Gastroesophageal sphincter (tissue), 4 donors: Measurements from ENCODE around the gene YWHAE. TPM values are rescaled to one million over a fixed set of nuclear protein-coding genes. Genes with fewer than 3 reads are reported as not detected.
"Not testable (repeated sequence)": the region's sequence is repeated elsewhere in the genome, so short reads cannot be mapped to it uniquely, and the experiment has no call there.

ENCODE experiments used
- ATAC-seq: fragments of 150-250 bp; one replicate; pipeline ENCODE4 v1.9.1; 2016; ENCODE audit warnings: mild to moderate bottlenecking, moderate library complexity
- H3K27ac ChIP-seq, 4 donors: fragments of 200-600 bp; sonication (generic) in 3 of 4; 1 replicate in 3 of 4; 2 replicates in 1 of 4; pipeline ENCODE4 v1.5.1; 2016 to 2019
- H3K27me3 ChIP-seq: fragments of 200-600 bp; sonication (generic); one replicate; pipeline ENCODE4 v1.5.1; 2019
- H3K36me3 ChIP-seq, 2 donors: fragments of 200-600 bp; sonication (generic); one replicate each; pipeline ENCODE4 v1.5.1; 2019; ENCODE audit warnings: control low read depth in 1 of 2
- H3K4me1 ChIP-seq, 3 donors: fragments of 200-600 bp; sonication (generic); 1 replicate in 2 of 3; 2 replicates in 1 of 3; pipeline ENCODE4 v1.5.1; 2016 to 2019; ENCODE audit warnings: control low read depth in 2 of 3
- H3K4me3 ChIP-seq, 2 donors: fragments of 200-600 bp; sonication (generic); one replicate each; pipeline ENCODE4 v1.5.1; 2019; ENCODE audit warnings: mild to moderate bottlenecking in 1 of 2, moderate library complexity in 1 of 2
- H3K9me3 ChIP-seq, 3 donors: fragments of 200-600 bp; sonication (generic); one replicate each; pipeline ENCODE4 v1.5.1; 2017 to 2019; ENCODE audit warnings: control low read depth in 2 of 3
- EP300 ChIP-seq: sonication (generic); formaldehyde crosslinking; IDR thresholded peaks from one replicate; pipeline ENCODE4 v1.6.1; 2017; ENCODE audit warnings: antibody characterized with exemption, mild to moderate bottlenecking
- POLR2A ChIP-seq, 2 donors: fragments of 450-650 bp; IDR thresholded peaks; one replicate each; pipeline ENCODE4 v1.6.1; 2017; ENCODE audit warnings: antibody characterized with exemption in 2 of 2, mild to moderate bottlenecking in 2 of 2, moderate library complexity in 1 of 2
- POLR2AphosphoS5 ChIP-seq: sonication (generic); formaldehyde crosslinking; IDR thresholded peaks from one replicate; pipeline ENCODE4 v1.6.1; 2017; ENCODE audit warnings: antibody characterized with exemption
- WGBS, 2 donors: methylation state at CpG; one replicate each; pipeline ENCODE4 v1.1.5; 2018; ENCODE audit warnings: low coverage in 1 of 2; 5-methylcytosine and 5-hydroxymethylcytosine counted together
- total RNA-seq, 4 donors: library from RNA; depleted of rRNA; stranded (reverse); fragments of >200 nt; gene quantifications; one replicate each; pipeline ENCODE4 v1.1.0, GENCODE V29; 2016
- TF ChIP-seq, protein P1 (sequence below), 4 experiments: fragments of 200-600 bp in 2 of 4; fragments of 450-650 bp in 2 of 4; sonication (generic) in 1 of 4; IDR thresholded peaks; one replicate each; pipeline ENCODE4 v1.5.1; 2017 to 2019; ENCODE audit warnings: antibody characterized with exemption in 4 of 4, mild to moderate bottlenecking in 2 of 4, moderate library complexity in 2 of 4

The YWHAE gene
- 100 to 1,000 TPM; 359 to 456 (median 398) TPM for total RNA-seq

DNA sequence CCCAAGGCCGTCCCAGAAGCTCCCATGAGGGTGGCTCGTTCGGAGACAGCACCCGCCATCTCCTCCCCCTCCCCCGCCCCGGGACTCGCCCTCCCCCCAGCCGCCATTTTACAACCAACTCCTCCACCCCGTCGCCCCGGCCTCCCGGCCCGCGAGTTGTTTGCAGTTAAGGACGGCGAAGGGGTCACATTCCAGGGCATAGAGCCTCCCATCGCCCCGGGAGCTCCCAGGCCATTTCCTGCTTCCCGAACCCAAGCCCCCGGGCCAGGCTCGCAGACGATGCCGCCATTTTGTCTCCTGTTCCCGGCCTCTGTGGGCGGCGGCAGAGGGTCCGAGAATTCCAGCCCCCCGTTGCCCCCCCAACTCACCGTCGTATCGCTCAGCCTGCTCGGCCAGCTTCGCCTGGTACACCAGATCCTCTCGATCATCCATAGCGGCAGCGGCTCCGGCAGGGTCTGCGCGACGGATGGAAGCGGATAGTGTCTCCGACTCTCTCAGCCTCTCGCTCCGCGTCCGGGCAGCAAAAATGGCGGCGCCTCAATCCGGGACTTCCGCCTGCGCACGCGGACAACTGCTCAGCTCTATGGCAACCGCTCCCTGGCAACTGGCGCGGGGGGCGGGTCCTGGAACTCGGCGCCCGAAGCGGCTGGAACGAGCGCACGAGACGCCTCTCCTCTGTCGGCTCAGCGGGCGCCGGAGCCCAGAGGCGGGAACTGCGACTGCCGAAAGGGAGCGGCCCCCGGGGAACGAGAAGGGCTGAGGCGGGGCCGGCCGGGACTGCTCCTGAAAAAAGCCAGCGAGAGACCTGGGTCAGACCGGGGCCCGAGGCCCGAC lies at the start of gene YWHAE:
Gene YWHAE, minus strand, starts transcription at position 544 of the 834 bp plus-strand sequence. Its CDS starts 112 bp downstream, at position 432.
- H3K4me3 ChIP-seq, result peak within 1 kb of the TSS; percentile 80 to 83
- no peaks in the 10 kb centered on the region for H3K27me3 ChIP-seq
- TF ChIP-seq EP300, result no peak
- TF ChIP-seq, protein P1, sequence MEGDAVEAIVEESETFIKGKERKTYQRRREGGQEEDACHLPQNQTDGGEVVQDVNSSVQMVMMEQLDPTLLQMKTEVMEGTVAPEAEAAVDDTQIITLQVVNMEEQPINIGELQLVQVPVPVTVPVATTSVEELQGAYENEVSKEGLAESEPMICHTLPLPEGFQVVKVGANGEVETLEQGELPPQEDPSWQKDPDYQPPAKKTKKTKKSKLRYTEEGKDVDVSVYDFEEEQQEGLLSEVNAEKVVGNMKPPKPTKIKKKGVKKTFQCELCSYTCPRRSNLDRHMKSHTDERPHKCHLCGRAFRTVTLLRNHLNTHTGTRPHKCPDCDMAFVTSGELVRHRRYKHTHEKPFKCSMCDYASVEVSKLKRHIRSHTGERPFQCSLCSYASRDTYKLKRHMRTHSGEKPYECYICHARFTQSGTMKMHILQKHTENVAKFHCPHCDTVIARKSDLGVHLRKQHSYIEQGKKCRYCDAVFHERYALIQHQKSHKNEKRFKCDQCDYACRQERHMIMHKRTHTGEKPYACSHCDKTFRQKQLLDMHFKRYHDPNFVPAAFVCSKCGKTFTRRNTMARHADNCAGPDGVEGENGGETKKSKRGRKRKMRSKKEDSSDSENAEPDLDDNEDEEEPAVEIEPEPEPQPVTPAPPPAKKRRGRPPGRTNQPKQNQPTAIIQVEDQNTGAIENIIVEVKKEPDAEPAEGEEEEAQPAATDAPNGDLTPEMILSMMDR (IDR thresholded peaks at IDR 0.05), result peak in 3 of 4 experiments; percentile 17 to 21 (median 18)
- TF ChIP-seq POLR2AphosphoS5, result peak; percentile 92
- peak; percentile 76 to 82 for TF ChIP-seq POLR2A (IDR thresholded peaks at IDR 0.05)
- 0 to 3% methylated on average over 14 to 17 of the region's 82 CpGs for WGBS, 2 donors
- peak; percentile 99 for ATAC-seq
- H3K9me3 ChIP-seq, result no peaks in the 10 kb centered on the region
- peak within 1 kb of the TSS; percentile 85 to 100 (median 96) for H3K27ac ChIP-seq
- no peaks in the 10 kb centered on the region for H3K36me3 ChIP-seq
- H3K4me1 ChIP-seq, result peaks cover 0 to 48% (median 14%) of the 10 kb centered on the region in 3 donors

DNA sequence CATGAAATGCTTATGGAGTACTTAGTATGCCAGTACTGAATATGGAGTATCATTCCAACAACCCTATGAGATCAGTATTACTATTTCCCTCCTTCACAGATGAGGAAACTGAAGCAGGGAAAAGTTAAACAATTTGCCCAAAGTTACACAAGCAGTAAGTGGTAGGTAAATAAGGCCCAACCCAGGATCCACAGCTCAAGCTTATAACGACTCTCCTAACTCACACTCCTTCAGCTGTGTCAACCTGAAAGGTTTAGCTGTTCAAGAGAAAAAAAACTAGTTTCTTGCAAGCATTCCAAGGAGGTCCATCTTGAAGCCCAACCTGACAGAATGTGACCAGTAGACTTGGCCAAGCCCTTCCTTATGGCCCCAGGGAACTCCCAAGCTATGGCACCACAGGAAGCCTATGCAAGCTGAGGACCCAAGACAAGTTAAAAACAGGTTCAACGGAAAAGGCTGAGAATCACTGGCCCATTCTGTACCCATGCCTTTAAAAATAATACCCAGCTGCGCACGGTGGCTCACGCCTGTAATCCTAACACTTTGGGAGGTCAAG lies 49.5 kb upstream of the YWHAE start:
- WGBS, 2 donors, result 50 to 74% methylated on average over 1 to 5 of the region's 5 CpGs
- TF ChIP-seq EP300, result no peak
- TF ChIP-seq POLR2A (IDR thresholded peaks at IDR 0.05), result no peak
- TF ChIP-seq, protein P1 (IDR thresholded peaks at IDR 0.05), result no peak
- TF ChIP-seq POLR2AphosphoS5, result no peak
- Histone ChIP-seq H3K4me1 (peaks cover 0 to 96% (median 15%) of the 10 kb centered on the region in 3 donors), H3K27ac (no peak overlapping the region), H3K9me3 (no peaks in the 10 kb centered on the region), H3K27me3 (no peaks in the 10 kb centered on the region), H3K36me3 (peaks cover 0 to 10% of the 10 kb centered on the region in 2 donors), H3K4me3 (no peak overlapping the region)
- ATAC-seq, result no peak

DNA sequence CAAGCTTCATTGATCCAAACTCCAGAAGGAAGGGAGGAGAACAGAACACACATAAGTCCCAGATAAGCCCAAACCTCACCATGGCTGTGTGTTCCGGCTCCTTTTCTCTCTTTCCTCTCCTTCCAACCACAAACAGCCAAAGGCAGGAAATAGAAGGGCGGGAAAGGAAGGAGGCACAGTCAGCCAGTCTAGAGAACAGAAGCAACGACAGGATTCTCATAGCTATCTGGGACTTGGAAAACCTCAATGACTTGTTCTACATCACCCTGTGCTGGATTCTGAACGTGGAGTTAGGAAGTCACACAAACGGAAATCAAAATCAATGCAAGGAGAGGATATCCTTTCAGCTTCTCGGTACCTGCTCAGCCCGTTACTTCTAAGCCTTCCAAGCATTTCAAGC lies 47.0 kb upstream of the YWHAE start:
- peaks cover 0 to 72% (median 4%) of the 10 kb centered on the region in 3 donors for H3K4me1 ChIP-seq
- peak overlapping the region in 3 of 4 donors; percentile 10 to 48 (median 29) for H3K27ac ChIP-seq
- H3K36me3 ChIP-seq, result peaks cover 0 to 3% of the 10 kb centered on the region in 2 donors
- 55 to 70% methylated on average over 6 of the region's 7 CpGs for WGBS, 2 donors
- no peaks in the 10 kb centered on the region for H3K27me3 ChIP-seq
- TF ChIP-seq EP300 (no peak), POLR2AphosphoS5 (no peak), POLR2A (IDR thresholded peaks at IDR 0.05) (no peak)
- TF ChIP-seq, protein P1 (IDR thresholded peaks at IDR 0.05), result no peak
- no peaks in the 10 kb centered on the region for H3K9me3 ChIP-seq
- no peak overlapping the region for H3K4me3 ChIP-seq
- ATAC-seq, result peak; percentile 34

DNA sequence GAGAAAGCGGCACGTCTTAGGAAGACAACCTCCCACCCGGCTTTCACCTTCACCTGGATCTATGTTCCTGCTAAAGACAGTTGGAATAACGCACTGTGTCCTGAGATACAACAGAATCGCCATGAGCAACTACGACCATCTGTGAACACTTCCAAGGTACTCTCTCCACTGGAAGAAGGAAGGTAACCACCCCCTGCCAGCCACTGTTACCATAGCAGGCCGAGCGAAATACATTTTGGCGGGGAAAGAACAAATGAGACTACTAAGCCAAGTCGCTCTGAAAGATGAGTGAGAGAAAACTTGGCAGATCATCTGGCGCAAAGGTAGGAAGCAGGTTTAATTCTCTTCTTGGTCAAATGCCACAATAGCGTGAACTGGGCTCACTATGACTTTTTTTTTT lies 46.2 kb upstream of the YWHAE start:
- Histone ChIP-seq H3K27ac (no peak overlapping the region), H3K4me1 (peaks cover 0 to 64% (median 4%) of the 10 kb centered on the region in 3 donors), H3K27me3 (no peaks in the 10 kb centered on the region), H3K4me3 (no peak overlapping the region), H3K9me3 (no peaks in the 10 kb centered on the region), H3K36me3 (no peaks in the 10 kb centered on the region)
- ATAC-seq, result no peak
- TF ChIP-seq, protein P1 (IDR thresholded peaks at IDR 0.05), result no peak
- TF ChIP-seq POLR2AphosphoS5, result no peak
- TF ChIP-seq POLR2A (IDR thresholded peaks at IDR 0.05), result no peak
- TF ChIP-seq EP300, result no peak
- 86 to 90% methylated on average over 8 to 12 of the region's 12 CpGs for WGBS, 2 donors

DNA sequence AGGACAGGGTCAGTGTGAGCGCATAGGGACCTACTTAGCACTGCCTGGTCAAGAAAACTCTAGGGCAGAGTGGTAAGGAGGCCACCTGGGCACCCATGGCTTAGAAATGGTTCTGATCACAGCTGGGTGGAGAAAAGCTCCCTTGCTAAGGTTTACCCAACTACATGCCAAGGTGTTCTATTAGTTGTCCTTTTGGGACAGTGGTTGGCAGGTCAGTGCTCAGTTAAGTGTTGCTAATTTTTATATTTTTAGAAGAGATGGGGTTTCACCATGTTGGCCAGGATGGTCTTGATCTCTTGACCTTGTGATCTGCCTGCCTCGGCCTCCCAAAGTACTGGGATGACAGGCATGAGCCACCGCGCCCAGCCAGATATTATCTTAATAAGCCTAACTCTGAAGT lies 45.7 kb upstream of the YWHAE start:
- H3K4me1 ChIP-seq, result peaks cover 0 to 58% (median 4%) of the 10 kb centered on the region in 3 donors
- not testable (repeated sequence) for H3K9me3 ChIP-seq, H3K27ac ChIP-seq, H3K36me3 ChIP-seq, ATAC-seq, H3K27me3 ChIP-seq, H3K4me3 ChIP-seq
- 100% methylated on average over 1 of the region's 4 CpGs; no CpG with 5 or more reads in 1 of the 2 donors for WGBS, 2 donors

DNA sequence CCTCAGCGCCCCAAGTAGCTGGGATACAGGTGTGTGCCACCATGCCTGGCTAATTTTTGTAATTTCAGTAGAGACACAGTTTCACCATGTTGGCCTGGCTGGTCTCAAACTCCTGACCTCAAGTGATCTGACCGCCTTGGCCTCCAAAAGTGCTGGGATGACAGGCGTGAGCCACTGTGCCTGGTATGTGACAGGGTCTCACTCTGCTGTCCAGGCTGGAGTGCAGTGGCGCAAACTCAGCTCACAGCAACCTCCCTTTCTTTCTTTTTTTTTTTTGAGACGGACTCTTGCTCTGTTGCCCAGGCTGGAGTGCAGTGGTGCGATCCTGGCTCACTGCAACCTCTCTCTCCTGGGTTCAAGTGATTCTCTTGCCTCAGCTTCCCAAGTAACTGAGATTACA lies 42.7 kb upstream of the YWHAE start:
- 100% methylated on average over 5 of the region's 6 CpGs; no CpG with 5 or more reads in 1 of the 2 donors for WGBS, 2 donors
- H3K27me3 ChIP-seq, H3K9me3 ChIP-seq, H3K4me3 ChIP-seq, H3K27ac ChIP-seq, ATAC-seq, H3K36me3 ChIP-seq: not testable (repeated sequence)
- H3K4me1 ChIP-seq, result peaks cover 0 to 49% (median 5%) of the 10 kb centered on the region in 3 donors
